Smooth muscle cell (in vitro differentiated cells): ENCODE results near the gene COL17A1. TPM values are rescaled to one million over a fixed set of nuclear protein-coding genes. Genes with fewer than 3 reads are reported as not detected.

ENCODE experiments used
- DNase-seq: peaks from one replicate; lab custom pipeline; 2025; ENCODE audit not compliant: unreplicated experiment; lab: John Stamatoyannopoulos, UW
- H2AFZ ChIP-seq: fragments of 200-600 bp; sonication (generic); 2 replicates; pipeline ENCODE4 v1.6.0; 2016; ENCODE audit warnings: antibody characterized with exemption, low read depth, mild to moderate bottlenecking
- H3F3A ChIP-seq: fragments of 200-600 bp; sonication (generic); 2 replicates; pipeline ENCODE4 v1.6.0; 2017; ENCODE audit warnings: antibody characterized with exemption, low read depth
- H3K27ac ChIP-seq: fragments of 200-600 bp; sonication (generic); 2 replicates; pipeline ENCODE4 v1.5.1; 2016; ENCODE audit warnings: low read depth, mild to moderate bottlenecking
- H3K27me3 ChIP-seq: fragments of 200-600 bp; sonication (generic); 2 replicates; pipeline ENCODE4 v1.6.1; 2016; ENCODE audit warnings: low read depth, mild to moderate bottlenecking
- H3K36me3 ChIP-seq: fragments of 200-600 bp; sonication (generic); 2 replicates; pipeline ENCODE4 v1.5.1; 2016; ENCODE audit warnings: low read depth
- H3K4me1 ChIP-seq: fragments of 200-600 bp; sonication (generic); 2 replicates; pipeline ENCODE4 v1.5.1; 2016; ENCODE audit warnings: low read depth
- H3K4me2 ChIP-seq: fragments of 200-600 bp; sonication (generic); 2 replicates; pipeline ENCODE4 v1.6.0; 2016; ENCODE audit warnings: mild to moderate bottlenecking
- H3K4me3 ChIP-seq: fragments of 200-600 bp; sonication (generic); 2 replicates; pipeline ENCODE4 v1.5.1; 2016; ENCODE audit warnings: mild to moderate bottlenecking
- H3K79me2 ChIP-seq: fragments of 200-600 bp; sonication (generic); 2 replicates; pipeline ENCODE4 v1.6.0; 2016; ENCODE audit warnings: low read depth, mild to moderate bottlenecking
- H3K9ac ChIP-seq: fragments of 200-600 bp; sonication (generic); 2 replicates; pipeline ENCODE4 v1.6.0; 2016; ENCODE audit warnings: low read depth
- H3K9me3 ChIP-seq: fragments of 200-600 bp; sonication (generic); replicated peaks from 2 replicates; pipeline ENCODE4 v1.5.1; 2016; ENCODE audit warnings: low read depth
- H4K20me1 ChIP-seq: fragments of 200-600 bp; sonication (generic); 2 replicates; pipeline ENCODE4 v1.6.0; 2016; ENCODE audit warnings: low read depth
- CTCF ChIP-seq: fragments of 200-600 bp; sonication (generic); IDR thresholded peaks from 2 replicates; pipeline ENCODE4 v1.5.1; 2017; ENCODE audit warnings: borderline replicate concordance, mild to moderate bottlenecking, antibody characterized with exemption; ENCODE audit not compliant: insufficient read depth, poor library complexity, severe bottlenecking
- WGBS: methylation state at CpG from one replicate; pipeline ENCODE4 v1.1.7; 2016; ENCODE audit warnings: low lambda C conversion rate; 5-methylcytosine and 5-hydroxymethylcytosine counted together
- polyA plus RNA-seq: library from polyadenylated mRNA; unstranded; fragments of >200 nt; fragmentation: Nextera tagmentation; extraction: Ambion mirVana; gene quantifications from 2 replicates; pipeline ENCODE4 v1.2.1, GENCODE V29; 2016
- total RNA-seq: library from RNA; depleted of rRNA; stranded (reverse); fragments of >200 nt; gene quantifications from 2 replicates; pipeline ENCODE4 v1.2.3, GENCODE V29; 2014

COL17A1 gene
- total and polyA plus RNA-seq, 2 experiments from 2014 or later = 31.5 to 150 TPM

GRCh38 chr10:104069613-104070012, 16.1 kb downstream of the COL17A1 start:
- Histone ChIP-seq H3K4me2 (no peak overlapping the region), H2AFZ (no peak overlapping the region), H3K9ac (no peak overlapping the region), H3K27ac (no peak overlapping the region), H3K9me3 (no peaks in the 10 kb centered on the region), H4K20me1 (no peaks in the 10 kb centered on the region), H3K36me3 (no peaks in the 10 kb centered on the region), H3K27me3 (peaks cover under 1% of the 10 kb centered on the region), H3K4me3 (no peak overlapping the region), H3K4me1 (peaks cover 32% of the 10 kb centered on the region), H3K79me2 (no peaks in the 10 kb centered on the region), H3F3A (no peaks in the 10 kb centered on the region)
- 73% methylated on average over 6 of the region's 6 CpGs for WGBS
- no peak for DNase-seq
- TF ChIP-seq CTCF = no peak

- no peak overlapping the region for H3K27ac ChIP-seq
- H3K79me2 ChIP-seq = no peaks in the 10 kb centered on the region
- WGBS = 37% methylated on average over 12 of the region's 12 CpGs
- no peaks in the 10 kb centered on the region for H3K36me3 ChIP-seq
- H3K4me2 ChIP-seq = peak overlapping the region; percentile 45
- no peak overlapping the region for H3K4me3 ChIP-seq
- no peaks in the 10 kb centered on the region for H3K27me3 ChIP-seq
- no peaks in the 10 kb centered on the region for H4K20me1 ChIP-seq
- H3F3A ChIP-seq = no peaks in the 10 kb centered on the region
- no peak overlapping the region for H3K9ac ChIP-seq
- peaks cover 32% of the 10 kb centered on the region for H3K4me1 ChIP-seq
- no peak for DNase-seq
- no peak overlapping the region for H2AFZ ChIP-seq
- H3K9me3 ChIP-seq = no peaks in the 10 kb centered on the region
- TF ChIP-seq CTCF = no peak
Observed at GRCh38 chr10:104067525-104067924, 18.2 kb downstream of the COL17A1 start.

- Histone ChIP-seq H3K9ac (no peak overlapping the region), H3K4me3 (no peak overlapping the region), H3K79me2 (no peaks in the 10 kb centered on the region), H3F3A (no peaks in the 10 kb centered on the region), H3K36me3 (no peaks in the 10 kb centered on the region), H3K27me3 (no peaks in the 10 kb centered on the region), H4K20me1 (no peaks in the 10 kb centered on the region), H3K27ac (no peak overlapping the region), H3K9me3 (no peaks in the 10 kb centered on the region), H2AFZ (no peak overlapping the region), H3K4me1 (peaks cover 32% of the 10 kb centered on the region), H3K4me2 (no peak overlapping the region)
- TF ChIP-seq CTCF = no peak
- no peak for DNase-seq
- 64% methylated on average over 7 of the region's 7 CpGs for WGBS
Observed at GRCh38 chr10:104066945-104067344, 18.7 kb downstream of the COL17A1 start.

GRCh38 chr10:104065748-104066147, 19.9 kb downstream of the COL17A1 start:
- 94% methylated on average over 1 of the region's 1 CpG for WGBS
- H3K9me3 ChIP-seq = no peaks in the 10 kb centered on the region
- no peaks in the 10 kb centered on the region for H4K20me1 ChIP-seq
- no peak overlapping the region for H3K4me3 ChIP-seq
- H3K36me3 ChIP-seq = no peaks in the 10 kb centered on the region
- no peak overlapping the region for H3K27ac ChIP-seq
- no peaks in the 10 kb centered on the region for H3K79me2 ChIP-seq
- H3K9ac ChIP-seq = no peak overlapping the region
- H3K4me2 ChIP-seq = no peak overlapping the region
- no peaks in the 10 kb centered on the region for H3K27me3 ChIP-seq
- peaks cover 32% of the 10 kb centered on the region for H3K4me1 ChIP-seq
- H2AFZ ChIP-seq = no peak overlapping the region
- H3F3A ChIP-seq = no peaks in the 10 kb centered on the region
- no peak for TF ChIP-seq CTCF
- DNase-seq = no peak
